ENCODE measurements around the gene SHMT2. TPM values are rescaled to one million over a fixed set of nuclear protein-coding genes. Genes with fewer than 3 reads are reported as not detected.
A peak's percentile ranks its signal among the peaks of the same experiment; 100 is the strongest.

SHMT2 gene
- total RNA-seq, 5 donors from 2014 or later (not counting 1 experiment from before 2014, with no cell fraction given): 31.0 to 80.9 (median 55.6) TPM

- H3K27ac Mint-ChIP-seq: no peak overlapping the region
- Histone ChIP-seq H3K4me3 (ENCODE audit: control insufficient read depth in 1 of 2, extremely low read depth in 1 of 2, low read length in 1 of 2) (no peak overlapping the region), H3K27me3 (replicated peaks in 1 of 2; ENCODE audit: control insufficient read depth in 2 of 2, extremely low read depth in 1 of 2, insufficient read depth in 2 of 2, low read length in 1 of 2) (no peaks in the 10 kb centered on the region), H3K4me1 (ENCODE audit: control insufficient read depth in 1 of 2, extremely low read depth in 1 of 2, insufficient read depth in 2 of 2, low read length in 2 of 2) (peaks cover 0 to 5% of the 10 kb centered on the region in 2 experiments), H3K27ac (ENCODE audit: low read length) (no peak overlapping the region), H3K9me3 (no peaks in the 10 kb centered on the region), H3K36me3 (ENCODE audit: control insufficient read depth in 2 of 2, extremely low read depth in 1 of 2, insufficient read depth in 1 of 2, low read length in 1 of 2) (peaks cover 19 to 78% of the 10 kb centered on the region in 2 donors)
- CTCF ChIA-PET: interaction anchor here in 1 of 2 donors (0.8 kb wide), 1 partner anchor 47 kb away, joined by 3 read pairs; no protein-coding TSS in a partner anchor
- DNase-seq (no peak), ATAC-seq (replicated peaks in 1 of 4) (no peak)
- POLR2A ChIA-PET: interaction anchor here in 1 of 2 donors (0.5 kb wide), 1 partner anchor 188 kb away, joined by 5 read pairs; no protein-coding TSS in a partner anchor
- 96% methylated on average over 3 of the region's 4 CpGs for WGBS (ENCODE audit: insufficient coverage)
- no peaks in the 10 kb centered on the region for H3K27me3 Mint-ChIP-seq
- no peaks in the 10 kb centered on the region for H3K9me3 Mint-ChIP-seq
- no peak overlapping the region for H3K4me3 Mint-ChIP-seq
- H3K4me1 Mint-ChIP-seq: no peaks in the 10 kb centered on the region
- H3K36me3 Mint-ChIP-seq: peaks cover 59% of the 10 kb centered on the region
Observed at GRCh38 chr12:57260366-57260765, 30.9 kb downstream of the SHMT2 start.

- peaks cover 48% of the 10 kb centered on the region for H3K36me3 Mint-ChIP-seq
- CTCF ChIA-PET: interaction anchor here (0.5 to 0.7 kb wide), 3 partner anchors 54 to 688 kb away, joined by 4 to 7 read pairs (median 4); no protein-coding TSS in a partner anchor
- no peaks in the 10 kb centered on the region for H3K27me3 Mint-ChIP-seq
- no peak overlapping the region for H3K27ac Mint-ChIP-seq
- POLR2A ChIA-PET: interaction anchor here in 1 of 2 donors (0.6 kb wide), 1 partner anchor 208 kb away, joined by 5 read pairs; no protein-coding TSS in a partner anchor
- no peaks in the 10 kb centered on the region for H3K4me1 Mint-ChIP-seq
- Histone ChIP-seq H3K27me3 (replicated peaks in 1 of 2; ENCODE audit: control insufficient read depth in 2 of 2, extremely low read depth in 1 of 2, insufficient read depth in 2 of 2, low read length in 1 of 2) (no peaks in the 10 kb centered on the region), H3K36me3 (ENCODE audit: control insufficient read depth in 2 of 2, extremely low read depth in 1 of 2, insufficient read depth in 1 of 2, low read length in 1 of 2) (peaks cover 12 to 70% of the 10 kb centered on the region in 2 donors), H3K9me3 (no peaks in the 10 kb centered on the region), H3K4me1 (ENCODE audit: control insufficient read depth in 1 of 2, extremely low read depth in 1 of 2, insufficient read depth in 2 of 2, low read length in 2 of 2) (peaks cover 0 to 5% of the 10 kb centered on the region in 2 experiments), H3K4me3 (ENCODE audit: control insufficient read depth in 1 of 2, extremely low read depth in 1 of 2, low read length in 1 of 2) (no peak overlapping the region), H3K27ac (ENCODE audit: low read length) (no peak overlapping the region)
- DNase-seq (no peak), ATAC-seq (replicated peaks in 1 of 4) (no peak)
- WGBS (ENCODE audit: insufficient coverage): no CpG with 5 or more reads among the region's 2 CpGs
- H3K4me3 Mint-ChIP-seq: no peak overlapping the region
- no peaks in the 10 kb centered on the region for H3K9me3 Mint-ChIP-seq
Observed at GRCh38 chr12:57261428-57261865, 31.9 kb downstream of the SHMT2 start.

- Histone ChIP-seq H3K4me1 (ENCODE audit: control insufficient read depth in 1 of 2, extremely low read depth in 1 of 2, insufficient read depth in 2 of 2, low read length in 2 of 2) (peaks cover 0 to 5% of the 10 kb centered on the region in 2 experiments), H3K36me3 (ENCODE audit: control insufficient read depth in 2 of 2, extremely low read depth in 1 of 2, insufficient read depth in 1 of 2, low read length in 1 of 2) (peaks cover 18 to 69% of the 10 kb centered on the region in 2 donors), H3K4me3 (ENCODE audit: control insufficient read depth in 1 of 2, extremely low read depth in 1 of 2, low read length in 1 of 2) (no peak overlapping the region), H3K9me3 (no peaks in the 10 kb centered on the region), H3K27ac (ENCODE audit: low read length) (no peak overlapping the region), H3K27me3 (replicated peaks in 1 of 2; ENCODE audit: control insufficient read depth in 2 of 2, extremely low read depth in 1 of 2, insufficient read depth in 2 of 2, low read length in 1 of 2) (no peaks in the 10 kb centered on the region)
- WGBS (ENCODE audit: insufficient coverage): no CpG with 5 or more reads among the region's 3 CpGs
- no peak overlapping the region for H3K27ac Mint-ChIP-seq
- H3K4me1 Mint-ChIP-seq: no peaks in the 10 kb centered on the region
- no peaks in the 10 kb centered on the region for H3K9me3 Mint-ChIP-seq
- peaks cover 47% of the 10 kb centered on the region for H3K36me3 Mint-ChIP-seq
- no peaks in the 10 kb centered on the region for H3K27me3 Mint-ChIP-seq
- ChIA-PET POLR2A (no interaction called here), CTCF (interaction anchor here (0.5 to 0.7 kb wide), 2 partner anchors 53 to 92 kb away, joined by 4 to 7 read pairs; no protein-coding TSS in a partner anchor)
- no peak for ATAC-seq (replicated peaks in 1 of 4)
- no peak for DNase-seq
- H3K4me3 Mint-ChIP-seq: no peak overlapping the region
Observed at GRCh38 chr12:57262126-57262822, 32.8 kb downstream of the SHMT2 start.

GRCh38 chr12:57263096-57263495 is 33.6 kb downstream of the SHMT2 start:
- H3K9me3 Mint-ChIP-seq: no peaks in the 10 kb centered on the region
- ATAC-seq (replicated peaks in 1 of 4): no peak
- H3K27me3 Mint-ChIP-seq: no peaks in the 10 kb centered on the region
- no peaks in the 10 kb centered on the region for H3K27me3 ChIP-seq (replicated peaks in 1 of 2; ENCODE audit: control insufficient read depth in 2 of 2, extremely low read depth in 1 of 2, insufficient read depth in 2 of 2, low read length in 1 of 2)
- H3K36me3 ChIP-seq (ENCODE audit: control insufficient read depth in 2 of 2, extremely low read depth in 1 of 2, insufficient read depth in 1 of 2, low read length in 1 of 2): peaks cover 18 to 67% of the 10 kb centered on the region in 2 donors
- H3K36me3 Mint-ChIP-seq: peaks cover 49% of the 10 kb centered on the region
- no peaks in the 10 kb centered on the region for H3K4me1 Mint-ChIP-seq
- H3K27ac Mint-ChIP-seq: no peak overlapping the region
- 100% methylated on average over 2 of the region's 2 CpGs for WGBS (ENCODE audit: insufficient coverage)
- H3K27ac ChIP-seq (ENCODE audit: low read length): no peak overlapping the region
- H3K4me1 ChIP-seq (ENCODE audit: control insufficient read depth in 1 of 2, extremely low read depth in 1 of 2, insufficient read depth in 2 of 2, low read length in 2 of 2): peaks cover 0 to 5% of the 10 kb centered on the region in 2 experiments
- H3K4me3 ChIP-seq (ENCODE audit: control insufficient read depth in 1 of 2, extremely low read depth in 1 of 2, low read length in 1 of 2): no peak overlapping the region
- ChIA-PET POLR2A (no interaction called here), CTCF (interaction anchor here in 1 of 2 donors (0.8 kb wide), 1 partner anchor 192 kb away, joined by 3 read pairs; the partner anchor contains the start of gene INHBE)
- no peak for DNase-seq
- H3K4me3 Mint-ChIP-seq: no peak overlapping the region
- no peaks in the 10 kb centered on the region for H3K9me3 ChIP-seq

DNA sequence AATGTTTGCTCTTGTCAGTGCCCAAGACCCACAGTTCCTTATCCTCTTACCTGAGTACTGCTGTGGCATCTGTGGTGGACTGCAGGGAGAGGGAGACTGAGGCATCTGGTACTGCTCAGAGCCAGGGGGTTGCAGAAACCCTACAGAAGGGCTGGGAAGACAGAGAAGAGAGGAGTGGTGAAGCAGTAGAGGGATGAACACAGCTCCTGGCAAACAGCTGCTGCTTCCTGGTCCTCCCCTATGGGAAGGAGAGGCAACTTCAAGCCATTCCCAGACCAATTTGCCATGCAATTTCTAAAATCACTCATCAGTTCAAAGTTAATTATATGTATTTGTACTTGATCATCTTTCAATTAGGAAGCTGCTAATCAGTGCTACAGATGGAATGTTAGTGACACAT is 37.2 kb downstream of the SHMT2 start:
- CTCF ChIA-PET: no interaction called here
- POLR2A ChIA-PET: interaction anchor here in 1 of 2 donors (0.5 kb wide), 1 partner anchor 1369 kb away, joined by 4 read pairs; no protein-coding TSS in a partner anchor
- Mint-ChIP-seq H3K4me3 (no peak overlapping the region), H3K27me3 (no peaks in the 10 kb centered on the region), H3K36me3 (peaks cover 49% of the 10 kb centered on the region), H3K4me1 (no peaks in the 10 kb centered on the region), H3K27ac (peak overlapping the region in 1 of 2 donors; percentile 56), H3K9me3 (no peaks in the 10 kb centered on the region)
- ATAC-seq (replicated peaks in 1 of 4) (no peak), DNase-seq (no peak)
- Histone ChIP-seq H3K4me1 (ENCODE audit: control insufficient read depth in 1 of 2, extremely low read depth in 1 of 2, insufficient read depth in 2 of 2, low read length in 2 of 2) (peaks cover 0 to 5% of the 10 kb centered on the region in 2 experiments), H3K36me3 (ENCODE audit: control insufficient read depth in 2 of 2, extremely low read depth in 1 of 2, insufficient read depth in 1 of 2, low read length in 1 of 2) (peaks cover 14 to 63% of the 10 kb centered on the region in 2 donors), H3K27me3 (replicated peaks in 1 of 2; ENCODE audit: control insufficient read depth in 2 of 2, extremely low read depth in 1 of 2, insufficient read depth in 2 of 2, low read length in 1 of 2) (no peaks in the 10 kb centered on the region), H3K9me3 (no peaks in the 10 kb centered on the region), H3K4me3 (ENCODE audit: control insufficient read depth in 1 of 2, extremely low read depth in 1 of 2, low read length in 1 of 2) (no peak overlapping the region), H3K27ac (ENCODE audit: low read length) (no peak overlapping the region)

DNA sequence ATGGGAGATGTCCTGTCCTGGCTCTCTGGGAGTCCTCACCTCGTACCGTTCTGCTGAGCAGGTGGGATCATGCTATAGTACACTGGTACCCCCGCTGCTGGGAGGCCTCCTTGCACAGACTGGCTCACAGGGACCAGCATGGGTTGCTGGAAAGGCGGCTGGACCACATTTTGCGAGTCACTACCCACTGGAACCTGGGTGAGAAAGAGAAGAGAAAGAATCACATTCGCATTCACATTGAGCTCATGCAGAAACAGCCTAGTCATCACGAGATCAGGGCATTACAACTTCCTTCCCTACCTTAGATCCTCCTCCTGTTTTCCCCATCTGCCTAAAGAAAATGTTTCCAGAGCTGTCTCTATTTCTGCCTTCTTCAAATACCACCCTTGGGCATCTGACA is 38.8 kb downstream of the SHMT2 start:
- Mint-ChIP-seq H3K4me3 (no peak overlapping the region), H3K9me3 (no peaks in the 10 kb centered on the region), H3K27me3 (no peaks in the 10 kb centered on the region), H3K4me1 (no peaks in the 10 kb centered on the region), H3K27ac (peak overlapping the region in 1 of 2 donors; percentile 2), H3K36me3 (peaks cover 52% of the 10 kb centered on the region)
- Histone ChIP-seq H3K27me3 (replicated peaks in 1 of 2; ENCODE audit: control insufficient read depth in 2 of 2, extremely low read depth in 1 of 2, insufficient read depth in 2 of 2, low read length in 1 of 2) (no peaks in the 10 kb centered on the region), H3K36me3 (ENCODE audit: control insufficient read depth in 2 of 2, extremely low read depth in 1 of 2, insufficient read depth in 1 of 2, low read length in 1 of 2) (peaks cover 14 to 65% of the 10 kb centered on the region in 2 donors), H3K4me3 (ENCODE audit: control insufficient read depth in 1 of 2, extremely low read depth in 1 of 2, low read length in 1 of 2) (no peak overlapping the region), H3K27ac (ENCODE audit: low read length) (no peak overlapping the region), H3K9me3 (no peaks in the 10 kb centered on the region), H3K4me1 (ENCODE audit: control insufficient read depth in 1 of 2, extremely low read depth in 1 of 2, insufficient read depth in 2 of 2, low read length in 2 of 2) (peaks cover 0 to 5% of the 10 kb centered on the region in 2 experiments)
- POLR2A ChIA-PET: no interaction called here
- WGBS (ENCODE audit: insufficient coverage): 87% methylated on average over 6 of the region's 7 CpGs
- CTCF ChIA-PET: interaction anchor here in 1 of 2 donors (1.4 kb wide), 1 partner anchor 191 kb away, joined by 4 read pairs; no protein-coding TSS in a partner anchor
- ATAC-seq (replicated peaks in 1 of 4) (no peak), DNase-seq (no peak)

Data from T-cell (primary cell).